Sigmoid colon (tissue), 7 donors: ENCODE measurements around the gene TMEM219. TPM values are rescaled to one million over a fixed set of nuclear protein-coding genes. Genes with fewer than 3 reads are reported as not detected.
A peak's percentile ranks its signal among the peaks of the same experiment; 100 is the strongest.

Source experiments
- DNase-seq: peaks from one replicate; pipeline ENCODE4 v3.0.0-alpha.2; 2019
- H3K27ac ChIP-seq, 4 donors: fragments of 200-600 bp; sonication (generic); one replicate each; pipeline ENCODE4 v1.5.1; 2016 to 2019; ENCODE audit warnings: mild to moderate bottlenecking in 1 of 4
- H3K27me3 ChIP-seq, 3 donors: fragments of 200-600 bp; sonication (generic); one replicate each; pipeline ENCODE4 v1.5.1; 2019; ENCODE audit warnings: mild to moderate bottlenecking in 1 of 3
- H3K36me3 ChIP-seq, 4 donors: fragments of 200-600 bp; sonication (generic); one replicate each; pipeline ENCODE4 v1.5.1; 2016 to 2019
- H3K4me1 ChIP-seq, 4 donors: fragments of 200-600 bp; sonication (generic); one replicate each; pipeline ENCODE4 v1.5.1; 2017 to 2019
- H3K4me3 ChIP-seq, 4 donors: fragments of 200-600 bp; sonication (generic); one replicate each; pipeline ENCODE4 v1.5.1; 2017 to 2019; ENCODE audit warnings: mild to moderate bottlenecking in 2 of 4, moderate library complexity in 1 of 4
- H3K9me3 ChIP-seq, 4 donors: fragments of 200-600 bp in 3 of 4; sonication (generic) in 3 of 4; one replicate each; pipeline versions ENCODE4 v1.5.1 to v1.6.1; 2013 to 2019
- EP300 ChIP-seq, 4 donors: sonication (generic); formaldehyde crosslinking; IDR thresholded peaks; one replicate each; pipeline ENCODE4 v1.6.1; 2017; ENCODE audit warnings: antibody characterized with exemption in 4 of 4
- POLR2A ChIP-seq, 2 donors: fragments of 450-650 bp; IDR thresholded peaks; one replicate each; pipeline ENCODE4 v1.6.1; 2016; ENCODE audit warnings: antibody characterized with exemption in 2 of 2, mild to moderate bottlenecking in 2 of 2, moderate library complexity in 2 of 2
- POLR2AphosphoS5 ChIP-seq, 4 donors: sonication (generic); formaldehyde crosslinking; IDR thresholded peaks; one replicate each; pipeline ENCODE4 v1.6.1; 2017; ENCODE audit warnings: antibody characterized with exemption in 4 of 4
- WGBS, 2 donors: extraction: QIAGEN DNeasy Blood & Tissue Kit; methylation state at CpG; one replicate each; pipeline ENCODE4 v1.1.7; 2013; 5-methylcytosine and 5-hydroxymethylcytosine counted together
- intact Hi-C: fragments of 100-400 bp; cut with DNase I; formaldehyde crosslinking; loops from one replicate; pipeline ENCODE4 v1.15.1; 2023
- polyA plus RNA-seq, 3 donors: library from polyadenylated mRNA; stranded (reverse); fragments of 200-250 nt; gene quantifications; one replicate each; pipeline ENCODE4 v1.2.3, GENCODE V29; 2013
- total RNA-seq, 4 donors: library from RNA; depleted of rRNA; stranded (reverse); fragments of >200 nt; gene quantifications; one replicate each; pipeline ENCODE4 v1.1.0, GENCODE V29; 2016
- TF ChIP-seq, protein P1 (sequence below), 4 experiments: fragments of 450-650 bp in 3 of 4; fragments of 200-600 bp in 1 of 4; IDR thresholded peaks; one replicate each; pipeline ENCODE4 v1.5.1; 2016 to 2019; ENCODE audit warnings: antibody characterized with exemption in 4 of 4, mild to moderate bottlenecking in 3 of 4, moderate library complexity in 2 of 4
- donor health status: healthy with polysubstance abuse.
- donor health status: Bipolar disorder and iron deficiency.
- donor health status: healthy.

Gene TMEM219
- total and polyA plus RNA-seq, 7 donors: 103 to 314 (median 136) TPM

DNA sequence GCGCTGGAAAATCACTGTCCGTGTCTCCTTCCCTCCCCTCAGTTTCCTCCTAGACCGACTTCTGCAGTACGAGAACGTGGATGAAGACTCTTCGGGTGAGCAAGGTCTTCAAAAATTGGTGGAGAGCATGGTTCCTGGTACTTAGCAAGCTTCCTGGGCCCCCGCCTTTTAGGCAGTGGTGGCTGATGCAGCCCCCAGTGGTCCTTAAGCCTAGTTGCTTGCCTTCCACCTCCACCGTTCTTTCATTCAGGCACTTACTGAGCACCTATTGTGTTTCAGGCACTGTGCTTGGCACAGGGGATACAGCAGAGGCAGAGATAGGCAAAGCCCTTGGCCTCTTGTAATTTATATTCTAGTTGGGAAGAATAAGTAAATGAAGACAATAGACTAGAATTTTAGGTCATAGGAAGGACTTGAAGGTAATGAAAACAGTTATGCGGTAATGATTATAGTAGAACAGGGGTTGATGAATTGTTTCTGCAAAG is 34.9 kb downstream of the TMEM219 start:
- DNase-seq: no peak
- Histone ChIP-seq H3K36me3 (peaks cover 0 to 60% (median 13%) of the 10 kb centered on the region in 4 donors), H3K4me1 (peaks cover 0 to 34% (median 25%) of the 10 kb centered on the region in 4 donors), H3K27ac (peak overlapping the region; percentile 95 to 98 (median 95)), H3K9me3 (no peaks in the 10 kb centered on the region), H3K4me3 (peak overlapping the region; percentile 74 to 96 (median 80)), H3K27me3 (no peaks in the 10 kb centered on the region)
- TF ChIP-seq, protein P1, sequence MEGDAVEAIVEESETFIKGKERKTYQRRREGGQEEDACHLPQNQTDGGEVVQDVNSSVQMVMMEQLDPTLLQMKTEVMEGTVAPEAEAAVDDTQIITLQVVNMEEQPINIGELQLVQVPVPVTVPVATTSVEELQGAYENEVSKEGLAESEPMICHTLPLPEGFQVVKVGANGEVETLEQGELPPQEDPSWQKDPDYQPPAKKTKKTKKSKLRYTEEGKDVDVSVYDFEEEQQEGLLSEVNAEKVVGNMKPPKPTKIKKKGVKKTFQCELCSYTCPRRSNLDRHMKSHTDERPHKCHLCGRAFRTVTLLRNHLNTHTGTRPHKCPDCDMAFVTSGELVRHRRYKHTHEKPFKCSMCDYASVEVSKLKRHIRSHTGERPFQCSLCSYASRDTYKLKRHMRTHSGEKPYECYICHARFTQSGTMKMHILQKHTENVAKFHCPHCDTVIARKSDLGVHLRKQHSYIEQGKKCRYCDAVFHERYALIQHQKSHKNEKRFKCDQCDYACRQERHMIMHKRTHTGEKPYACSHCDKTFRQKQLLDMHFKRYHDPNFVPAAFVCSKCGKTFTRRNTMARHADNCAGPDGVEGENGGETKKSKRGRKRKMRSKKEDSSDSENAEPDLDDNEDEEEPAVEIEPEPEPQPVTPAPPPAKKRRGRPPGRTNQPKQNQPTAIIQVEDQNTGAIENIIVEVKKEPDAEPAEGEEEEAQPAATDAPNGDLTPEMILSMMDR (IDR thresholded peaks at IDR 0.05): no peak
- no peak for TF ChIP-seq POLR2AphosphoS5 (IDR thresholded peaks at IDR 0.05)
- TF ChIP-seq EP300 (IDR thresholded peaks at IDR 0.05): no peak
- 22% methylated on average over 9 of the region's 9 CpGs for WGBS, 2 donors
- intact Hi-C loops: loop anchor here (5.0 to 10.0 kb wide), 2 partner anchors 70 to 98 kb away; partner anchors contain the start of genes KCTD13, TBX6 and YPEL3

DNA sequence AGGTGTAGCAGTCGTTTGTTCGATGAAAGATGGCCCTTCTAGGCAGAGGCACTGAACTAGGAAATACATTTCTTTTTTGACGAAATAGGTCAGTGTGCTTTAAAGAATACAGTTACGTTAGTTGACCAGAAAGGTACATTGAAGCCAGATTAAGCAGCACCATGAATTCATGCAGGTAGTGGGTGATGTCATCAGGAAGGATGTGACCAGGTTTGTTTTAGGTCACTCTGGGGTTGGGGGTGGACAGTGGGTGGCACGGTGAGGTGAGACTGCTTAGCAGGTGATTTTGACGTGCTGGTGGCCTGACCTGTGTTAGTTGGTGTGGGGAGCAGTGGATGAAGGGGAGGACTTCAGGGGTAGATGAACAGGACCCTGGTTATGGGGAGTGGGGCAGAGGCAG is 37.7 kb downstream of the TMEM219 start:
- intact Hi-C loops: loop anchor here (5.0 to 10.0 kb wide), 2 partner anchors 72 to 95 kb away; partner anchors contain the start of genes KCTD13, TBX6 and YPEL3

DNA sequence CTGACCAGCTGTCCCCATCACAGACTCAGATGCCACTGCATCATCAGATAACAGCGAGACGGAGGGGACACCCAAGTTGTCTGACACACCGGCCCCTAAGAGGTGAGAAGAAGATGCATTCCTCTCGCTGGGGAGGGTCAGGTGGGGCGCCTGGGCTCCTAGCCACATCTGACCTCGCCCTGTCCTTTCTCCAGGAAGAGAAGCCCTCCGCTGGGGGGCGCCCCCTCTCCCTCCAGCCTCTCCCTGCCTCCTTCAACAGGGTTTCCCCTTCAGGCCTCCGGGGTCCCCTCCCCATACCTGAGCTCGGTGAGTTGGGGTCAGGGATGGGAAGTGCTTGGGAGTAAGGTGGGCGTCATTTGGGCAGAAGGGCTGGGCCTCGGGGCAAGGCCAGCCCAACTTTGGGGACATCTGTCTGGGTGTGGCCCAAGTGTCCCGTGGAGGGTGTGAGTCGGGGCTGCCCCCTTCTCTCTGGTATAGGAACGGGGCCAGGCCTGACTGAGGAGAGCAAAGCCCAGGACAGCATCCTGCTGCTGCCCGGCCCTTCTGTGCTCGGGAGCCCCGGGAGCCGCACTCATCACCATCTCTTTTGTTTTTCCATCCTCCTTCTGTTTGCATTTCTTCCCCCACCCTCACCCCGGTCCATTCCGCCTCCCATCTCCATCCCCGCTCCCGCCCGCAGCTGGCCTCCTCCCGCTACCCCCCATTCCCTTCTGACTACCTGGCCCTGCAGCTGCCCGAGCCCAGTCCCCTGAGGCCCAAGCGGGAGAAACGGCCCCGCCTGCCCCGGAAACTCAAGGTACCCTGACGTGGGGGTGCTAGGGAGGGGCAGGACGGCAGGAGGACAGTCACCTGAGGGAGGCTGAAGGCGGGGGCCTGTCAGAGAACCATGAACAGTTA is 39.1 kb downstream of the TMEM219 start:
- Histone ChIP-seq H3K4me3 (no peak overlapping the region), H3K27me3 (no peaks in the 10 kb centered on the region), H3K27ac (no peak overlapping the region), H3K36me3 (peaks cover 0 to 53% (median 9%) of the 10 kb centered on the region in 4 donors), H3K9me3 (no peaks in the 10 kb centered on the region), H3K4me1 (peaks cover 0 to 21% (median 19%) of the 10 kb centered on the region in 4 donors)
- DNase-seq: no peak
- 86 to 88% methylated on average over 33 of the region's 33 CpGs for WGBS, 2 donors
- TF ChIP-seq POLR2A (IDR thresholded peaks at IDR 0.05) (no peak), POLR2AphosphoS5 (IDR thresholded peaks at IDR 0.05) (no peak), EP300 (IDR thresholded peaks at IDR 0.05) (no peak)
- intact Hi-C loops: no loop called here

More for the DNA sequence above, 37.7 kb downstream of the TMEM219 start:
- peaks cover 0 to 53% (median 9%) of the 10 kb centered on the region in 4 donors for H3K36me3 ChIP-seq
- 91 to 93% methylated on average over 6 of the region's 6 CpGs for WGBS, 2 donors
- no peaks in the 10 kb centered on the region for H3K9me3 ChIP-seq
- H3K4me1 ChIP-seq: peaks cover 0 to 22% (median 17%) of the 10 kb centered on the region in 4 donors
- no peak for TF ChIP-seq POLR2A (IDR thresholded peaks at IDR 0.05)
- no peak for TF ChIP-seq EP300 (IDR thresholded peaks at IDR 0.05)
- TF ChIP-seq, protein P1 (IDR thresholded peaks at IDR 0.05): no peak
- TF ChIP-seq POLR2AphosphoS5 (IDR thresholded peaks at IDR 0.05): no peak
- no peaks in the 10 kb centered on the region for H3K27me3 ChIP-seq
- H3K4me3 ChIP-seq: no peak overlapping the region
- no peak for DNase-seq
- H3K27ac ChIP-seq: no peak overlapping the region

GRCh38 chr16:30002614-30003346 is 40.9 kb downstream of the TMEM219 start:
- 90 to 92% methylated on average over 19 of the region's 19 CpGs for whole genome bisulfite sequencing, 2 donors
- Histone ChIP-seq H3K27ac (no peak overlapping the region), H3K4me3 (no peak overlapping the region), H3K36me3 (peaks cover 0 to 48% (median 9%) of the 10 kb centered on the region in 4 donors), H3K27me3 (no peaks in the 10 kb centered on the region), H3K4me1 (peaks cover 0 to 9% (median 6%) of the 10 kb centered on the region in 4 donors), H3K9me3 (no peaks in the 10 kb centered on the region)
- TF ChIP-seq EP300 (IDR thresholded peaks at IDR 0.05) (no peak), POLR2AphosphoS5 (IDR thresholded peaks at IDR 0.05) (no peak), POLR2A (IDR thresholded peaks at IDR 0.05) (no peak)
- TF ChIP-seq, protein P1 (IDR thresholded peaks at IDR 0.05): no peak
- no peak for DNase-seq
- intact Hi-C loops: no loop called here
